Muscle layer of colon (tissue), 2 donors: Measurements from ENCODE around the gene ABHD12.
A peak's percentile ranks its signal among the peaks of the same experiment; 100 is the strongest.

Experiments
- H3K27ac ChIP-seq: one replicate; pipeline ENCODE4 v1.7.0; 2013; ENCODE audit warnings: low read depth, mild to moderate bottlenecking, low read length, moderate library complexity
- H3K27me3 ChIP-seq, 2 donors: one replicate each; pipeline ENCODE4 v1.7.0; 2013; ENCODE audit warnings: low read length in 2 of 2, mild to moderate bottlenecking in 2 of 2; ENCODE audit not compliant: insufficient read depth in 2 of 2, control insufficient read depth in 1 of 2
- H3K36me3 ChIP-seq: one replicate; pipeline ENCODE4 v1.7.0; 2013; ENCODE audit warnings: mild to moderate bottlenecking, low read length; ENCODE audit not compliant: insufficient read depth
- H3K4me1 ChIP-seq: one replicate; pipeline ENCODE4 v1.7.0; 2013; ENCODE audit warnings: mild to moderate bottlenecking, low read length; ENCODE audit not compliant: insufficient read depth
- H3K4me3 ChIP-seq, 2 donors: one replicate each; pipeline ENCODE4 v1.7.0; 2013; ENCODE audit warnings: low read length in 2 of 2, low read depth in 1 of 2, mild to moderate bottlenecking in 1 of 2, moderate library complexity in 1 of 2
- H3K9ac ChIP-seq: one replicate; pipeline ENCODE4 v1.7.0; 2013; ENCODE audit warnings: low read length
- H3K9me3 ChIP-seq: one replicate; pipeline ENCODE4 v1.7.0; 2013; ENCODE audit warnings: mild to moderate bottlenecking, low read length
- donor health status: abdominal sarcoma.
- donor health status: Adenocarcinoma of cecum.

The ABHD12 gene

DNA sequence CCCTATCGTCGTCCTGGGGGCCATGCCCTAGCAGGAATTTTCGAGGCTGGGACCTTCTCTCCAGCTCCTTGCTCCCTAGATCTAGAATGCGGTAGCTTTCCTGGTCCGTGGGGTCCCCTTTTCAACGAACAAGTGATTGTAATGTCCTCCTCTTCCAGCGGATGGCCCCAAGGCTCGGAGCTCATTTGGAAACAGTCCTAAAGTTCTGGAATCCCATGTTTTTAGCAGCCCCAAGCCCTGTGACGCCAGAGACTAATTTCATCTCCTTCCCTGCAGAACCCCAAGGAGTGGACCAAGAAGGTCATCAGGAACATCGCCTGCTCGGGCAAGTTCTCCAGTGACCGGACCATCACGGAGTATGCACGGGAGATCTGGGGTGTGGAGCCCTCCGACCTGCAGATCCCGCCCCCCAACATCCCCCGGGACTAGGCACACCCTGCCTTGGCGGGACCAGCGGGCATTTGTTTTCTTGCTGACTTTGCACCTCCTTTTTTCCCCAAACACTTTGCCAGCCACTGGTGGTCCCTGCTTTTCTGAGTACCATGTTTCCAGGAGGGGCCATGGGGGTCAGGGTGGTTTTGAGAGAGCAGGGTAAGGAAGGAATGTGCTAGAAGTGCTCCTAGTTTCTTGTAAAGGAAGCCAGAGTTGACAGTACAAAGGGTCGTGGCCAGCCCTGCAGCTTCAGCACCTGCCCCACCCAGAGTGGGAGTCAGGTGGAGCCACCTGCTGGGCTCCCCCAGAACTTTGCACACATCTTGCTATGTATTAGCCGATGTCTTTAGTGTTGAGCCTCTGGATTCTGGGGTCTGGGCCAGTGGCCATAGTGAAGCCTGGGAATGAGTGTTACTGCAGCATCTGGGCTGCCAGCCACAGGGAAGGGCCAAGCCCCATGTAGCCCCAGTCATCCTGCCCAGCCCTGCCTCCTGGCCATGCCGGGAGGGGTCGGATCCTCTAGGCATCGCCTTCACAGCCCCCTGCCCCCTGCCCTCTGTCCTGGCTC, 94.2 kb downstream of the ABHD12 start:
- Histone ChIP-seq H3K9me3 (no peaks in the 10 kb centered on the region), H3K4me1 (peaks cover 32% of the 10 kb centered on the region), H3K27me3 (no peaks in the 10 kb centered on the region), H3K27ac (peak overlapping the region; percentile 80), H3K36me3 (peaks cover 75% of the 10 kb centered on the region), H3K4me3 (no peak overlapping the region), H3K9ac (no peak overlapping the region)

DNA sequence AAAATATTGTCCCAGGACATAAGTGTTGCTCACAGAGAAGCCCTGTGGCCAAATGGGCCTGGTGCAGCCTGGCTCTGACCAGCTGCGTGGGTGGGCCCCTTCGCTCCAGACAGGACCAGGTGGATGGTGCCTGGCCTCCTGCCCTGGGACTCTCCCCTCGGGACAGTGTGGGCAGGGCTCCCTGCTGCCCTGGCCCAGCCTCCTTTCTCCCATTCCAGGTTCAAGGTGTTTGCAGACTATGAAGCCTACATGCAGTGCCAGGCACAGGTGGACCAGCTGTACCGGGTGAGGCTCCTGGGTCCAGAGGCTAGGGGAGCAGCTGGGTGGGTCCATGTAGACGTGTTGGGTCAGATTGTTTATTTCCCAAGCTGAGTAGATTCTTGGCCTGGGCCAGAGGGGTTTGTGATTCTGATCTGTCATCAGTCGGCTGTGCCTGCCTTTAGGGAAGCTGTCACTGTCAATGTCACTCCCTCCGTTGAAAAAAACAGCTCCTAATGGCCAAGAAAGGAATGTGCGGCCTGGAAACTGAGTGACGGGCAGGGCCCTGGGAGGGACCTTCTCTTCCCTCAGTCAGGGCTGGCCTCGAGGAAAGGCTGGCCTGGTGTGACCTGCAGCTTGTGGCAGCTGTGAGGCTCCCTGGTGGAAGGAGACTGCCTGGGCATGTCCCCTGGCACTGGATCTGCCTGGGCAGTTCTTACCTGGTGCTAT, 95.1 kb downstream of the ABHD12 start:
- Histone ChIP-seq H3K27ac (peak overlapping the region; percentile 80), H3K27me3 (no peaks in the 10 kb centered on the region), H3K36me3 (peaks cover 82% of the 10 kb centered on the region), H3K9ac (no peak overlapping the region), H3K4me1 (peaks cover 32% of the 10 kb centered on the region), H3K4me3 (no peak overlapping the region), H3K9me3 (no peaks in the 10 kb centered on the region)

DNA sequence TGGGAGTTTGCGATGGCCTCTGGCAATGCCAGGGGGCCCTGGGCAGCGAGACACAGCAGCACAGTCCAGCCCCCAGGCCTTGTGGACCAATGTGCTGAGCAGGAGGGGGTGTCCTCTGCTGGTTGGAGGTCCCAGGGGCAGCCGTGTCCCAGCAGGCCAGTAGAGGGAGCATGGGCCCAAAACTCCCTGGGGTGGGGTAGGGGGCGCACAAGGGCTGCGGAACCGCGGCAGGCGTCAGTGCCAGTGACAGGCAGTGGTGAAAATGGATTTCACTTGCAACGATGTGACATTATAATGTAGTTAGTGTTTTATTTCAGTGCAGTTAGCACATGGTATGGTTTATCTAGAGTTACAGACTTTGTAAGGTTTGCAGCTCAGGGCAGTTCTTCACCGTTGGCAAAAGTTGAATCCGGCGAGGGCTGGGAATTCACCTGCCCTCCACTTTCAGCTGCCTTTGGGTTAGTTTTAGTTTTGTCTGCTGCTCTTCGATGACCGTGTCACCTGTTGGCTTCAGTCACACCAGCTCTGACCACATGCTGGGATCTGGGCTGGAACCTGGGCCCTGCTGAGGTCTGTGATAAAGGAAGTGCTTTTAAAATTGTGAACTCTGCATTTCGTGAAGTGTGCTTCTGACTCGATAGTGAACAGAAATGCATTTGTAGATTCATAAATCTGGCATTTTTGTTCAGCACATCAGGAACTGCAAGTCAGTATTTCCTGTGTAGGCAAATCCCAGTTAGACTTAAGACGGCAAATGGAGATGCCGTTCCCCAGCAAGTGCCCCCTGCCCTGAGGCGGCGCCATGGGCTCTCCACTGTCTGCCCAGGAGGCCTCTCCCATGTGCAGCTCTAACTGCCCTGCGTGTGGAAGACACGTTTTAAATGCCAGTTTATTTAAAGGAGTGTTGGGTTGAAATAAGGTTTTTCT, 95.9 kb downstream of the ABHD12 start:
- Histone ChIP-seq H3K4me3 (no peak overlapping the region), H3K4me1 (peaks cover 32% of the 10 kb centered on the region), H3K36me3 (peaks cover 82% of the 10 kb centered on the region), H3K27ac (peak overlapping the region; percentile 80), H3K27me3 (no peaks in the 10 kb centered on the region), H3K9ac (no peak overlapping the region), H3K9me3 (no peaks in the 10 kb centered on the region)

DNA sequence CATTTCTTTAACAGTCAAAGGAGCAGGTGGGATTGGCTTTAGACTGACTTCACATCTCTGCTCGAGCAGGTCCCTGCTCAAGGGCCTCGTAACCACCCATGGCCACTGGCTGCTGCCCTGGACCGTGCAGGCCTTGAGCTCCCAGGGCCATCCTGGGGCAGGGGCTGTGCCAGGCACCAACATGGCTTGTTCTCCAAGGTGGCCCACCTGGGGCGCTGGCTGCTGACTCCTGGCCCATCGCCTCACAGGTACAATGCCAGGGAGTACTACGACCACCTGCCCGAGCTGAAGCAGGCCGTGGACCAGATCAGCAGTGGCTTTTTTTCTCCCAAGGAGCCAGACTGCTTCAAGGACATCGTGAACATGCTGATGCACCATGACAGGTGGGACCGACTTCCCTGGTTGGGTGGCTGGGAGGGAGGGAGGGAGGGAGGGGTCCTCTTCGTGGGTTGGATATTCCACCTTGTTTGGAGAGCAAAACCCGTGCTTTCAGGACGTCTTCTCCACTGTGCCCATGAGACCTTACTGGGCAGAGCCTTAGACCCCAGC, 96.7 kb downstream of the ABHD12 start:
- no peaks in the 10 kb centered on the region for H3K27me3 ChIP-seq
- peaks cover 32% of the 10 kb centered on the region for H3K4me1 ChIP-seq
- H3K9me3 ChIP-seq: no peaks in the 10 kb centered on the region
- no peak overlapping the region for H3K4me3 ChIP-seq
- H3K27ac ChIP-seq: peak overlapping the region; percentile 49
- peaks cover 82% of the 10 kb centered on the region for H3K36me3 ChIP-seq
- H3K9ac ChIP-seq: no peak overlapping the region

DNA sequence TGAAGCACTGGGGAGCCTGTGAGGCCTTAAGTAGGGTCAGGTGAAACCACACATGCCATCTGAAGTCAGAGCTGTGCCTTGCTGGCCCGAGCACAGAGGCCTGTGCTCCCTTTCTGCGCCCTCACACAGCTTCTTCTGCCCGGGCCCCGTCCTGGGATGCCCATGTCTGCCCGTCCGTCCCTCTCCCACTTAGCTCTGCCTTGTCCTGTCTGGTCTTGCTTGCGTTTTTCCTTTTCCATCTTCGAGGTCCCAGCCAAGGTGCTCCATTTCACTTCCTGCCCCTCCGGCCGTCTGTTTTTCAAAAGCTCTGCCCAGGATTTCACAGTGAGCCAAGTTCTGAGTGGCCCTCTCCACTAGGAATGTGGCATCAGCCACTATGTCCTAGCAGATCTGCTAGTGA, 97.1 kb downstream of the ABHD12 start:
- Histone ChIP-seq H3K9ac (no peak overlapping the region), H3K4me3 (no peak overlapping the region), H3K36me3 (peaks cover 82% of the 10 kb centered on the region), H3K4me1 (peaks cover 32% of the 10 kb centered on the region), H3K27ac (no peak overlapping the region), H3K9me3 (no peaks in the 10 kb centered on the region), H3K27me3 (no peaks in the 10 kb centered on the region)

DNA sequence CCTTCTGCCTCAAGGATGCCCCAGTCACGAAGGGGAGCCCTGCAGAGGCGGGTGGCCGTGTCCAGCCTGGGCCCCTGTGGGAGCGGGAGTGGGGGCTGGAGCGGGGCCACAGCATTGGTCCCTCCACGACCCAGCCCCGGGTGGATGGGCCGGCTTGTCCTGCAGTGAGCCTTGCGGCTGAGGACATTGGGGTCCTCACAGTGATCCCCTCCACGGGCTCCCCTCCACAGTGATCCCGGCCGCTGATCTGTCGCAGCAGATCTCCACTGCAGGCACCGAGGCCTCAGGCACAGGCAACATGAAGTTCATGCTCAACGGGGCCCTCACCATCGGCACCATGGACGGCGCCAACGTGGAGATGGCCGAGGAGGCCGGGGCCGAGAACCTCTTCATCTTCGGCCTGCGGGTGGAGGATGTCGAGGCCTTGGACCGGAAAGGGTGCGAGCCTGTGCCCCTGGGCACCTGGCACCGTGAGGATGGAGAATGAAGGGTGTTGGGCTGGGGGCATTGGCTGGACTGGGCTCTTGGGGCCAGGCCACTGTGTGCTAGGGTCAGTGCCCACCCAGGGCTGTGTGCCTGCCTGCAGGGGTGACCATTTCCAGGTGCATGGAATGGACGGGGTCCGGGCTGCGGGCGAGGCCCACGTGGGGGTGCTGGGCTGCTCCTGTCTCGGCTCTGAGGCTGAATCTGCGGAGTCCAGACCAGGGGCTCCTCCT, 98.3 kb downstream of the ABHD12 start:
- no peak overlapping the region for H3K4me3 ChIP-seq
- H3K9me3 ChIP-seq: no peaks in the 10 kb centered on the region
- H3K27me3 ChIP-seq: no peaks in the 10 kb centered on the region
- H3K27ac ChIP-seq: no peak overlapping the region
- no peak overlapping the region for H3K9ac ChIP-seq
- peaks cover 85% of the 10 kb centered on the region for H3K36me3 ChIP-seq
- H3K4me1 ChIP-seq: peaks cover 32% of the 10 kb centered on the region

DNA sequence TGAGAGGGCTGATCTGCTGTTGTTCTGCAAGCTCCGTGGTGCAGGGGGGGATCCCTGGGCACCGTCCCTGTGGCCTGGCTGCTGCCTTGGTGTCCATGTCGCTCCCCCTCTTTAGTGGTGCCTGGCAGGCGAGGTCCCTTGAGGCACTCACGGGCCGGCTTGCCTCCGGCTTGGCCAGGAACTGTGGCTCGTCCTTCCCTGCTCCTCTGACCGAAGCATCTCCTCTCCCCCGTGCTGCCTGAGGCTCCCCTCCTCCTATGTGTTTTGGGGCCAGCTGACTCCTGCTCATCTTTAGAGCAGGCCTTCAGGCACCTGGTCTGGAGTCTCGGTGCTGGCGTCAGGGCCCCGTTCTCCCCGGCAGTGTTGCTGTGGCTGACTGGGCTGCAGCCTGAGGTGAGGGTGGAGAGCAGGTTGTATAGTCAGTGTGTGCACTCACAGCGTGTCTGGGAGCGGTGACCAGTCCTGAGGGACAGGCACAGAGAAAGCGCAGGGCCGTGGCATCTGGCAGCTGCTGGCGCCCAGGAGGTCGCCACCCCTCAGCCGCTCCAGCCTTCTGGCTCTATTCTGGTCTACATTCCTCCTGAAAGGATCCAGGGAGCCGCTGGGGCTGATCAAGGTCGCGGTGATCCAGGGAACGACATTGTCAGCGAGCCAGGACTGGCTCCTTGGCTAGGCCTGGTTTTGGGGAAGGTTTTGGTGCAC, 99.1 kb downstream of the ABHD12 start:
- no peak overlapping the region for H3K4me3 ChIP-seq
- peaks cover 28% of the 10 kb centered on the region for H3K4me1 ChIP-seq
- peaks cover 85% of the 10 kb centered on the region for H3K36me3 ChIP-seq
- H3K9me3 ChIP-seq: no peaks in the 10 kb centered on the region
- no peaks in the 10 kb centered on the region for H3K27me3 ChIP-seq
- H3K27ac ChIP-seq: no peak overlapping the region
- H3K9ac ChIP-seq: no peak overlapping the region

DNA sequence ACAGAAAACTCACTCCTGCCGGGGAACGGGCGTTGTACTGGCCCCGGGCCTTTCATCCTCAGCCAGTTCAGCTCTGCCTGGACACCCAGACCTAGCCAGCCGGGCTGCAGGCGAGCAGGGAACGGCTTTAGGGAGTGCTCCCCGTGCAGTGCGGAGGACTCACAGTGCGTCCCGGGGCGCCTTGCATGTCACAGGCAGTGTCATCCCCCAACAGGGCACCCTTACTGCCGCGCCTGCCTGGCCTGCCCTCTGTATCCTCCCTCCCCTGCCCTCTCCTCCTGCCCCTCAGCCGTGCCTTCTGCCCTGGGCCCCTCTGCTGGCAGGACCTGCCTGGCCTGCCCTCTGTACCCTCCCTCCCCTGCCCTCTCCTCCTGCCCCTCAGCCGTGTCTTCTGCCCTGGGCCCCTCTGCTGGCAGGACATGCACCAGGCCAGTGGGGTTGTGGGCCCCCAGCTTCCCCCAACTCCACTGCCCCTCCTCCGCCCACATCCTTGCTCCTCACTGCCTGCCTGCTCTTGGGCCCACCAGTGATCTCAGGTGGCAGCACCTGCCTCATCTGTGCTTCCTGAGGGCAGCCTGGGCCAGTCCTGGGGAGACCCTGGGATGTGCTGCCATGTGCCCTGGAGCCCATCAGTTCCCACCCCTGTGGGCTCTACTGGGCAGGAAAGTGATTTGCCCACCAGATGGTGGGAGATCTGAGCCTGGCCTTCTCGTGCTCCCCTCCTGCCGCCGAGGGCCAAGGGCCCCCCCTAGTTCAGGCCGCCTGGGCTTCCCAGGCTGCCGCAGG, 99.8 kb downstream of the ABHD12 start:
- Histone ChIP-seq H3K9ac (no peak overlapping the region), H3K36me3 (peaks cover 85% of the 10 kb centered on the region), H3K4me3 (no peak overlapping the region), H3K4me1 (peaks cover 20% of the 10 kb centered on the region), H3K27ac (no peak overlapping the region), H3K9me3 (no peaks in the 10 kb centered on the region), H3K27me3 (no peaks in the 10 kb centered on the region)

DNA sequence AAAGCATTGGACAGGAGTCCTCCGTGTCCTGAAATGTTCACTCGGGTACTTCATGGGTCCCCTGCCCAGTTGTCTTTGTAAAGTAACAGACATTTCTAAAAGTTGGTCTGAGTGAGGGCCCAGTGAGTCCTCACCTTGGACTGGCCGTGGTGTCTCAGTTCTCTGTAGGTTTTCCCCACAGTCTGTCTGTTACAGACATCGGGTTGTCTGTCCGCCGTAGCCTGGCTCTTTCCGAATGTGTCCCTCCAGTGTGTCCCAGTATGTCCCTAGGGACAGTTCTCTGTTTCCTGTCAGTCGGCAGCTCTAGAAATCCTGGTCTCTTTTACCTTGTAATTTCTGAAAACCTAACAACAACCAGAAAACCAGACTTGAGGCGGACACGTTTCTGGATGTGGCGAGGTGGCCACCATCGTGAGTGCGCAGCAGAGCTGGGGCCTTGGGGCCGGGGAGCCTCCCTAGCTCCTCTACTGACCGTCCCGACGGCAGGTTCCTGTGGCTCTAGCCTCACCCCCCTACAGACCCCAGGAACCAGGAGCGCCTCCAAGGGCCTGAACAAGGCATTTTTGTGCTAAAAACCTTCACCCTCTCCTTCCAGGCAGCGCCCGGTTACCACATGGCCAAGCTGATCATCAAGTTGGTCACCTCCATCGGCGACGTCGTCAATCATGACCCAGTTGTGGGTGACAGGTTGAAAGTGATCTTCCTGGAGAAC, 100.6 kb downstream of the ABHD12 start:
- no peaks in the 10 kb centered on the region for H3K27me3 ChIP-seq
- H3K4me3 ChIP-seq: no peak overlapping the region
- no peak overlapping the region for H3K27ac ChIP-seq
- peaks cover 85% of the 10 kb centered on the region for H3K36me3 ChIP-seq
- H3K9me3 ChIP-seq: no peaks in the 10 kb centered on the region
- H3K9ac ChIP-seq: no peak overlapping the region
- H3K4me1 ChIP-seq: peaks cover 12% of the 10 kb centered on the region
